Brain microvascular endothelial cell (primary cell): ENCODE measurements around the gene TENM3.

ENCODE experiments used
- DNase-seq: peaks from one replicate; pipeline ENCODE4 v3.0.0-alpha.2; 2020
- H3K27ac ChIP-seq: fragments of 250-450 bp; sonication (Bioruptor Pico); 2 replicates; pipeline ENCODE4 v1.5.1; 2020; ENCODE audit warnings: mild to moderate bottlenecking, moderate library complexity
- H3K27me3 ChIP-seq: fragments of 250-450 bp; sonication (Bioruptor Pico); replicated peaks from 2 replicates; pipeline ENCODE4 v1.5.1; 2020; ENCODE audit warnings: mild to moderate bottlenecking
- H3K36me3 ChIP-seq: fragments of 250-450 bp; sonication (Bioruptor Pico); replicated peaks from 2 replicates; pipeline ENCODE4 v1.5.1; 2020; ENCODE audit warnings: mild to moderate bottlenecking
- H3K4me3 ChIP-seq: 2 replicates; pipeline ENCODE4 v1.5.1; 2011; ENCODE audit warnings: low read depth, mild to moderate bottlenecking, control low read depth, low read length, moderate library complexity
- in situ Hi-C: cut with HindIII; loops from 2 replicates; pipeline ENCODE4 v1.10.0; 2017; ENCODE audit warnings: low sequenced_read_pairs, low pct_ligation_motif_present
- TF ChIP-seq, protein P1 (sequence below): IDR thresholded peaks from 2 replicates; pipeline ENCODE4 v1.5.1; 2011; ENCODE audit warnings: low read depth, mild to moderate bottlenecking, moderate library complexity, low read length, control low read depth, inconsistent platforms; ENCODE audit errors: missing control alignments

TENM3 gene

GRCh38 chr4:182640491-182640890 lies 397.3 kb downstream of the TENM3 start:
- no peak for DNase-seq
- no peaks in the 10 kb centered on the region for H3K27me3 ChIP-seq
- no peak overlapping the region for H3K4me3 ChIP-seq
- TF ChIP-seq, protein P1, sequence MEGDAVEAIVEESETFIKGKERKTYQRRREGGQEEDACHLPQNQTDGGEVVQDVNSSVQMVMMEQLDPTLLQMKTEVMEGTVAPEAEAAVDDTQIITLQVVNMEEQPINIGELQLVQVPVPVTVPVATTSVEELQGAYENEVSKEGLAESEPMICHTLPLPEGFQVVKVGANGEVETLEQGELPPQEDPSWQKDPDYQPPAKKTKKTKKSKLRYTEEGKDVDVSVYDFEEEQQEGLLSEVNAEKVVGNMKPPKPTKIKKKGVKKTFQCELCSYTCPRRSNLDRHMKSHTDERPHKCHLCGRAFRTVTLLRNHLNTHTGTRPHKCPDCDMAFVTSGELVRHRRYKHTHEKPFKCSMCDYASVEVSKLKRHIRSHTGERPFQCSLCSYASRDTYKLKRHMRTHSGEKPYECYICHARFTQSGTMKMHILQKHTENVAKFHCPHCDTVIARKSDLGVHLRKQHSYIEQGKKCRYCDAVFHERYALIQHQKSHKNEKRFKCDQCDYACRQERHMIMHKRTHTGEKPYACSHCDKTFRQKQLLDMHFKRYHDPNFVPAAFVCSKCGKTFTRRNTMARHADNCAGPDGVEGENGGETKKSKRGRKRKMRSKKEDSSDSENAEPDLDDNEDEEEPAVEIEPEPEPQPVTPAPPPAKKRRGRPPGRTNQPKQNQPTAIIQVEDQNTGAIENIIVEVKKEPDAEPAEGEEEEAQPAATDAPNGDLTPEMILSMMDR = no peak
- H3K36me3 ChIP-seq = no peaks in the 10 kb centered on the region
- in situ Hi-C loops = no loop called here
- H3K27ac ChIP-seq = no peak overlapping the region

- TF ChIP-seq, protein P1 = no peak
- H3K27me3 ChIP-seq = no peaks in the 10 kb centered on the region
- H3K4me3 ChIP-seq = no peak overlapping the region
- H3K36me3 ChIP-seq = no peaks in the 10 kb centered on the region
- no peak overlapping the region for H3K27ac ChIP-seq
- in situ Hi-C loops = no loop called here
- no peak for DNase-seq
Measured at GRCh38 chr4:182640932-182641331, 397.7 kb downstream of the TENM3 start.

DNA sequence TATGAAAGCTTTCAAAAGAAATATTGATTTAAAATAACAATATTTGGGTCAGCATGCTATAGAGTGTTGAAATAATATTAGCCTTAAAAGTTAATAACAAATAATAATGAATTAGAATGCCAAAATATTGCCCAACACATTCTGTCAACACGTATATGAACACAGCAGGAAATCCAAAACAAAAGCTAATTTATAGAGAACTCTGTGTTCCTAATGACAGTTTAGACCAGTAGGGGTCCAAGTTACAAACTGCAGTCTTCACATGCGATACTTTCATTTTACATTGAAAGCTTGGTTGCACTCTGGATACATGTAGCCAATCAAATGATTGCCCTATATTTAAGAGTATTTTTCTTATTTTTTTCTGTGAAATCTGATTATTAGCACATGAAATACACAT lies 399.6 kb downstream of the TENM3 start:
- TF ChIP-seq, protein P1 = peak; percentile 50
- Histone ChIP-seq H3K27me3 (no peaks in the 10 kb centered on the region), H3K36me3 (no peaks in the 10 kb centered on the region), H3K4me3 (no peak overlapping the region), H3K27ac (peak overlapping the region; percentile 88)
- peak; percentile 56 for DNase-seq
- in situ Hi-C loops = no loop called here

GRCh38 chr4:182643801-182644682 lies 400.8 kb downstream of the TENM3 start:
- TF ChIP-seq, protein P1 = no peak
- Histone ChIP-seq H3K36me3 (no peaks in the 10 kb centered on the region), H3K27me3 (no peaks in the 10 kb centered on the region), H3K4me3 (no peak overlapping the region), H3K27ac (peak overlapping the region; percentile 88)
- in situ Hi-C loops = no loop called here
- peak; percentile 81 for DNase-seq

DNA sequence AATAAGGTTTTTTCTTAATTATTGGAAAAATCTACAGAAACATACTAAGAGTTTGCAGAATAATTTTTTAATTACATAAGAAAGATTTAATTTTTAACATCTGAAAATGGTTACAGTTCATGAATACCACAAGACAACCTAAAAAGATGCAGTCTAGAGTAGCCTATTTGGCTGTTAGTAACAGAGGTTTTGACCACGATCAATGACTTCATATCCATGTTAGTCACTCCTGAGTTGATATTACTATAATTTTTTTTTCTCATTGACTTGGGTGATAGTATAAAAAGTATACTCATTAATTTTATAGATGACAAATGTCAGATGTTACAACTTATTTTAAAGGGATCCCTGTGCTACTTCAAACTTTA lies 401.5 kb downstream of the TENM3 start:
- TF ChIP-seq, protein P1 = no peak
- no peak overlapping the region for H3K4me3 ChIP-seq
- peak overlapping the region; percentile 88 for H3K27ac ChIP-seq
- H3K36me3 ChIP-seq = no peaks in the 10 kb centered on the region
- H3K27me3 ChIP-seq = no peaks in the 10 kb centered on the region
- in situ Hi-C loops = no loop called here
- peak; percentile 61 for DNase-seq
